Gastroesophageal sphincter (tissue), 4 donors: ENCODE data around the gene PPP1R14C. TPM values are rescaled to one million over a fixed set of nuclear protein-coding genes. Genes with fewer than 3 reads are reported as not detected.

ENCODE experiments used
- ATAC-seq: fragments of 150-250 bp; one replicate; pipeline ENCODE4 v1.9.1; 2016; ENCODE audit warnings: mild to moderate bottlenecking, moderate library complexity
- H3K27ac ChIP-seq, 4 donors: fragments of 200-600 bp; sonication (generic) in 3 of 4; 1 replicate in 3 of 4; 2 replicates in 1 of 4; pipeline ENCODE4 v1.5.1; 2016 to 2019
- H3K27me3 ChIP-seq: fragments of 200-600 bp; sonication (generic); one replicate; pipeline ENCODE4 v1.5.1; 2019
- H3K36me3 ChIP-seq, 2 donors: fragments of 200-600 bp; sonication (generic); one replicate each; pipeline ENCODE4 v1.5.1; 2019; ENCODE audit warnings: control low read depth in 1 of 2
- H3K4me1 ChIP-seq, 3 donors: fragments of 200-600 bp; sonication (generic); 1 replicate in 2 of 3; 2 replicates in 1 of 3; pipeline ENCODE4 v1.5.1; 2016 to 2019; ENCODE audit warnings: control low read depth in 2 of 3
- H3K4me3 ChIP-seq, 2 donors: fragments of 200-600 bp; sonication (generic); one replicate each; pipeline ENCODE4 v1.5.1; 2019; ENCODE audit warnings: mild to moderate bottlenecking in 1 of 2, moderate library complexity in 1 of 2
- H3K9me3 ChIP-seq, 3 donors: fragments of 200-600 bp; sonication (generic); one replicate each; pipeline ENCODE4 v1.5.1; 2017 to 2019; ENCODE audit warnings: control low read depth in 2 of 3
- CTCF ChIP-seq, 4 experiments: fragments of 200-600 bp in 2 of 4; fragments of 450-650 bp in 2 of 4; sonication (generic) in 1 of 4; IDR thresholded peaks; one replicate each; pipeline ENCODE4 v1.5.1; 2017 to 2019; ENCODE audit warnings: antibody characterized with exemption in 4 of 4, mild to moderate bottlenecking in 2 of 4, moderate library complexity in 2 of 4
- EP300 ChIP-seq: sonication (generic); formaldehyde crosslinking; IDR thresholded peaks from one replicate; pipeline ENCODE4 v1.6.1; 2017; ENCODE audit warnings: antibody characterized with exemption, mild to moderate bottlenecking
- POLR2A ChIP-seq, 2 donors: fragments of 450-650 bp; IDR thresholded peaks; one replicate each; pipeline ENCODE4 v1.6.1; 2017; ENCODE audit warnings: antibody characterized with exemption in 2 of 2, mild to moderate bottlenecking in 2 of 2, moderate library complexity in 1 of 2
- POLR2AphosphoS5 ChIP-seq: sonication (generic); formaldehyde crosslinking; IDR thresholded peaks from one replicate; pipeline ENCODE4 v1.6.1; 2017; ENCODE audit warnings: antibody characterized with exemption
- WGBS, 2 donors: methylation state at CpG; one replicate each; pipeline ENCODE4 v1.1.5; 2018; ENCODE audit warnings: low coverage in 1 of 2; 5-methylcytosine and 5-hydroxymethylcytosine counted together
- small RNA-seq, 4 donors: library from RNA; depleted of rRNA; stranded (forward); fragments of <200 nt; gene quantifications; one replicate each; pipeline ENCODE3, GENCODE V24; 2016
- total RNA-seq, 4 donors: library from RNA; depleted of rRNA; stranded (reverse); fragments of >200 nt; gene quantifications; one replicate each; pipeline ENCODE4 v1.1.0, GENCODE V29; 2016

The PPP1R14C gene
- total RNA-seq, 4 donors from 2014 or later = 0.12 to 1.5 TPM; not detected in 2

- Histone ChIP-seq H3K27ac (no peak overlapping the region), H3K9me3 (peaks cover 0 to 13% (median 0%) of the 10 kb centered on the region in 3 donors), H3K4me3 (no peak overlapping the region), H3K36me3 (no peaks in the 10 kb centered on the region), H3K4me1 (no peaks in the 10 kb centered on the region), H3K27me3 (peaks cover 4% of the 10 kb centered on the region)
- TF ChIP-seq EP300 (no peak), POLR2AphosphoS5 (no peak), POLR2A (IDR thresholded peaks at IDR 0.05) (no peak), CTCF (IDR thresholded peaks at IDR 0.05) (no peak)
- peak; percentile 39 for ATAC-seq
- 49 to 82% methylated on average over 2 to 3 of the region's 3 CpGs for WGBS, 2 donors
Observed at GRCh38 chr6:150297327-150298029, 154.6 kb downstream of the PPP1R14C start.

GRCh38 chr6:150298030-150298380 lies 155.2 kb downstream of the PPP1R14C start:
- Histone ChIP-seq H3K4me3 (no peak overlapping the region), H3K27me3 (peaks cover 4% of the 10 kb centered on the region), H3K9me3 (peaks cover 0 to 13% (median 0%) of the 10 kb centered on the region in 3 donors), H3K27ac (no peak overlapping the region), H3K36me3 (no peaks in the 10 kb centered on the region), H3K4me1 (no peaks in the 10 kb centered on the region)
- 93 to 100% methylated on average over 2 of the region's 2 CpGs for WGBS, 2 donors
- TF ChIP-seq POLR2A (IDR thresholded peaks at IDR 0.05) (no peak), POLR2AphosphoS5 (no peak), CTCF (IDR thresholded peaks at IDR 0.05) (no peak), EP300 (no peak)
- ATAC-seq = no peak

- no peaks in the 10 kb centered on the region for H3K36me3 ChIP-seq
- ATAC-seq = no peak
- peaks cover 0 to 13% (median 0%) of the 10 kb centered on the region in 3 donors for H3K9me3 ChIP-seq
- H3K27me3 ChIP-seq = peaks cover 4% of the 10 kb centered on the region
- TF ChIP-seq POLR2AphosphoS5 (no peak), EP300 (no peak)
- 67% methylated on average over 1 of the region's 1 CpG; no CpG with 5 or more reads in 1 of the 2 donors for WGBS, 2 donors
- no peak overlapping the region for H3K4me3 ChIP-seq
- no peak overlapping the region for H3K27ac ChIP-seq
- H3K4me1 ChIP-seq = no peaks in the 10 kb centered on the region
Observed at GRCh38 chr6:150298676-150299075, 155.8 kb downstream of the PPP1R14C start.

Small RNA genes within 50 kb of the gene (small RNA-seq; reads per million reads assigned to genes)
- 0 reads per million in 4 donors for gene RF01210

Other genes starting within 250 kb of the PPP1R14C start
- gene RAET1E, start 244.9 kb upstream of the PPP1R14C start, total RNA-seq = under 1 TPM in 1 of 4 donors, not detected in 3; 0.69 TPM
- 1 to 10 TPM in 1 of 4 donors, not detected in 3; 1.4 TPM for gene RAET1G, start 219.9 kb upstream of the PPP1R14C start, total RNA-seq
- gene ULBP2, start 201.0 kb upstream of the PPP1R14C start, total RNA-seq = under 1 TPM in 2 of 4 donors, not detected in 2; 0.39 to 0.74 TPM
- under 1 TPM in 2 of 4 donors, not detected in 2; 0.07 to 0.27 TPM for gene ULBP1, start 179.1 kb upstream of the PPP1R14C start, total RNA-seq
- gene RAET1L, start 117.5 kb upstream of the PPP1R14C start, total RNA-seq = under 1 TPM in 2 of 4 donors, not detected in 2; 0.23 to 0.62 TPM
- 1 to 10 TPM in 1 of 4 donors, not detected in 3; 7.3 TPM for gene ULBP3, start 73.9 kb upstream of the PPP1R14C start, total RNA-seq
- gene IYD, start 226.0 kb downstream of the PPP1R14C start, total RNA-seq = not detected